IgD-negative memory B cell (primary cell): Measurements from ENCODE around the gene LRRC9. TPM values are rescaled to one million over a fixed set of nuclear protein-coding genes. Genes with fewer than 3 reads are reported as not detected.
A peak's percentile ranks its signal among the peaks of the same experiment; 100 is the strongest.

Experiments used
- H3K27ac Mint-ChIP-seq, 3 donors: one replicate each; pipeline ENCODE4 v1.8.0; 2020 to 2022; ENCODE audit warnings: mild to moderate bottlenecking in 3 of 3, mixed read lengths in 3 of 3, moderate library complexity in 1 of 3
- H3K27me3 Mint-ChIP-seq: one replicate; pipeline ENCODE4 v1.8.0; 2021; ENCODE audit warnings: mixed read lengths
- H3K36me3 Mint-ChIP-seq: one replicate; pipeline ENCODE4 v1.8.0; 2020; ENCODE audit warnings: mild to moderate bottlenecking, mixed read lengths
- H3K4me1 Mint-ChIP-seq, 3 donors: one replicate each; pipeline ENCODE4 v1.8.0; 2020 to 2022; ENCODE audit warnings: mixed read lengths in 3 of 3, mild to moderate bottlenecking in 1 of 3
- H3K4me3 Mint-ChIP-seq, 4 donors: one replicate each; pipeline ENCODE4 v1.8.0; 2020 to 2022; ENCODE audit warnings: mild to moderate bottlenecking in 4 of 4, mixed read lengths in 4 of 4, moderate library complexity in 3 of 4
- H3K9me3 Mint-ChIP-seq, 3 donors: one replicate each; pipeline ENCODE4 v1.8.0; 2020 to 2021; ENCODE audit warnings: mixed read lengths in 3 of 3, mild to moderate bottlenecking in 1 of 3
- polyA plus RNA-seq: library from polyadenylated mRNA; unstranded; fragments of 300-500 nt; fragmentation: Illumina TruSeq; gene quantifications from one replicate; pipeline ENCODE4 v1.2.3, GENCODE V29; 2021

The LRRC9 gene
- polyA plus RNA-seq, result not detected

- Mint-ChIP-seq H3K27me3 (peaks cover 25% of the 10 kb centered on the region), H3K36me3 (no peaks in the 10 kb centered on the region), H3K27ac (no peak within 1 kb of the TSS)
These were observed at the start of gene LRRC9 for GRCh38 chr14:59919570-59920377. TSS of gene LRRC9 (plus strand) at chr14:59920144.

GRCh38 chr14:59870277-59871165 lies 49.4 kb upstream of the LRRC9 start, which contains the start of gene RTN1:
TSS of gene RTN1 (minus strand) at chr14:59870776. CDS start at chr14:59870630, 146 bp downstream.
- Mint-ChIP-seq H3K4me3 (peak within 1 kb of the TSS; percentile 53 to 95 (median 80)), H3K27me3 (peaks cover 32% of the 10 kb centered on the region), H3K4me1 (peaks cover 0 to 9% (median 8%) of the 10 kb centered on the region in 3 donors), H3K9me3 (peaks cover 2 to 5% (median 3%) of the 10 kb centered on the region in 3 donors), H3K36me3 (no peaks in the 10 kb centered on the region), H3K27ac (no peak within 1 kb of the TSS)

More at GRCh38 chr14:59919570-59920377, at the start of gene LRRC9:
- peaks cover 3 to 12% (median 6%) of the 10 kb centered on the region in 3 donors for H3K4me1 Mint-ChIP-seq
- H3K4me3 Mint-ChIP-seq, result peak within 1 kb of the TSS; percentile 68 to 82 (median 73)
- no peaks in the 10 kb centered on the region for H3K9me3 Mint-ChIP-seq

- H3K4me3 Mint-ChIP-seq, result peak overlapping the region; percentile 53 to 95 (median 80)
- no peak overlapping the region for H3K27ac Mint-ChIP-seq
- H3K27me3 Mint-ChIP-seq, result peaks cover 32% of the 10 kb centered on the region
- H3K9me3 Mint-ChIP-seq, result peaks cover 2 to 5% (median 3%) of the 10 kb centered on the region in 3 donors
- H3K4me1 Mint-ChIP-seq, result peaks cover 0 to 9% (median 8%) of the 10 kb centered on the region in 3 donors
- H3K36me3 Mint-ChIP-seq, result no peaks in the 10 kb centered on the region
These were observed 48.8 kb upstream of the LRRC9 start for GRCh38 chr14:59871166-59871495.

- Mint-ChIP-seq H3K4me1 (peaks cover 0 to 1% (median 0%) of the 10 kb centered on the region in 3 donors), H3K9me3 (peaks cover 2 to 10% (median 5%) of the 10 kb centered on the region in 3 donors), H3K4me3 (no peak overlapping the region), H3K27ac (no peak overlapping the region), H3K27me3 (peaks cover 14% of the 10 kb centered on the region), H3K36me3 (no peaks in the 10 kb centered on the region)
These were observed 37.0 kb upstream of the LRRC9 start for GRCh38 chr14:59882957-59883356.

GRCh38 chr14:59890676-59891075 lies 29.3 kb upstream of the LRRC9 start:
- Mint-ChIP-seq H3K4me3 (no peak overlapping the region), H3K36me3 (no peaks in the 10 kb centered on the region)

GRCh38 chr14:59895721-59896120 lies 24.2 kb upstream of the LRRC9 start:
- H3K4me3 Mint-ChIP-seq, result no peak overlapping the region
- H3K9me3 Mint-ChIP-seq, result peaks cover 0 to 3% (median 0%) of the 10 kb centered on the region in 3 donors
- no peak overlapping the region for H3K27ac Mint-ChIP-seq
- H3K36me3 Mint-ChIP-seq, result no peaks in the 10 kb centered on the region
- peaks cover 4% of the 10 kb centered on the region for H3K27me3 Mint-ChIP-seq
- H3K4me1 Mint-ChIP-seq, result no peaks in the 10 kb centered on the region

More at GRCh38 chr14:59890676-59891075, 29.3 kb upstream of the LRRC9 start:
- peaks cover 10% of the 10 kb centered on the region for H3K27me3 Mint-ChIP-seq
- H3K4me1 Mint-ChIP-seq, result no peaks in the 10 kb centered on the region
- H3K9me3 Mint-ChIP-seq, result peaks cover 0 to 3% (median 0%) of the 10 kb centered on the region in 3 donors
- H3K27ac Mint-ChIP-seq, result no peak overlapping the region

- peaks cover 4% of the 10 kb centered on the region for H3K27me3 Mint-ChIP-seq
- H3K9me3 Mint-ChIP-seq, result peaks cover 0 to 3% (median 0%) of the 10 kb centered on the region in 3 donors
- no peak overlapping the region for H3K4me3 Mint-ChIP-seq
- H3K36me3 Mint-ChIP-seq, result no peaks in the 10 kb centered on the region
- no peaks in the 10 kb centered on the region for H3K4me1 Mint-ChIP-seq
- H3K27ac Mint-ChIP-seq, result no peak overlapping the region
These were observed 22.1 kb upstream of the LRRC9 start for GRCh38 chr14:59897757-59898383.

- Mint-ChIP-seq H3K36me3 (no peaks in the 10 kb centered on the region), H3K4me3 (no peak overlapping the region), H3K9me3 (peaks cover 0 to 3% (median 0%) of the 10 kb centered on the region in 3 donors), H3K27me3 (peaks cover 4% of the 10 kb centered on the region), H3K27ac (no peak overlapping the region), H3K4me1 (no peaks in the 10 kb centered on the region)
These were observed 19.4 kb upstream of the LRRC9 start for GRCh38 chr14:59900556-59900955.

GRCh38 chr14:59904184-59904583 lies 15.8 kb upstream of the LRRC9 start:
- Mint-ChIP-seq H3K27ac (no peak overlapping the region), H3K27me3 (no peaks in the 10 kb centered on the region), H3K9me3 (peaks cover 0 to 3% (median 0%) of the 10 kb centered on the region in 3 donors), H3K4me1 (no peaks in the 10 kb centered on the region), H3K4me3 (no peak overlapping the region), H3K36me3 (no peaks in the 10 kb centered on the region)

GRCh38 chr14:59905188-59905587 lies 14.8 kb upstream of the LRRC9 start:
- Mint-ChIP-seq H3K4me3 (no peak overlapping the region), H3K4me1 (no peaks in the 10 kb centered on the region), H3K36me3 (no peaks in the 10 kb centered on the region), H3K27ac (no peak overlapping the region), H3K27me3 (peaks cover 3% of the 10 kb centered on the region), H3K9me3 (peaks cover 0 to 3% (median 0%) of the 10 kb centered on the region in 3 donors)

- Mint-ChIP-seq H3K27ac (no peak overlapping the region), H3K9me3 (no peaks in the 10 kb centered on the region), H3K27me3 (peaks cover 10% of the 10 kb centered on the region), H3K36me3 (no peaks in the 10 kb centered on the region), H3K4me1 (no peaks in the 10 kb centered on the region), H3K4me3 (no peak overlapping the region)
These were observed 7.5 kb upstream of the LRRC9 start for GRCh38 chr14:59912443-59912842.

- Mint-ChIP-seq H3K27me3 (peaks cover 10% of the 10 kb centered on the region), H3K36me3 (no peaks in the 10 kb centered on the region), H3K4me3 (no peak overlapping the region), H3K27ac (no peak overlapping the region), H3K4me1 (no peaks in the 10 kb centered on the region), H3K9me3 (no peaks in the 10 kb centered on the region)
These were observed 6.8 kb upstream of the LRRC9 start for GRCh38 chr14:59913187-59913586.

GRCh38 chr14:59918824-59919569 lies 947 bp upstream of the LRRC9 start:
- H3K27ac Mint-ChIP-seq, result no peak overlapping the region

GRCh38 chr14:59920378-59920683 lies 387 bp downstream of the LRRC9 start:
- Mint-ChIP-seq H3K4me3 (peak overlapping the region; percentile 21 to 74 (median 52)), H3K36me3 (no peaks in the 10 kb centered on the region), H3K27ac (no peak overlapping the region), H3K4me1 (peaks cover 3 to 12% (median 6%) of the 10 kb centered on the region in 3 donors), H3K27me3 (peaks cover 25% of the 10 kb centered on the region), H3K9me3 (no peaks in the 10 kb centered on the region)

More at GRCh38 chr14:59918824-59919569, 947 bp upstream of the LRRC9 start:
- Mint-ChIP-seq H3K4me1 (peaks cover 3 to 12% (median 6%) of the 10 kb centered on the region in 3 donors), H3K36me3 (no peaks in the 10 kb centered on the region), H3K9me3 (no peaks in the 10 kb centered on the region), H3K27me3 (peaks cover 25% of the 10 kb centered on the region), H3K4me3 (peak overlapping the region; percentile 29 to 82 (median 73))
